Loucy (cell line): ENCODE data around the gene PKM.

ENCODE experiments used
- CTCF ChIP-seq: fragments of 200-600 bp; sonication (generic); conservative IDR thresholded peaks from 2 replicates; pipeline ENCODE4 v1.5.1; 2014; ENCODE audit warnings: mild to moderate bottlenecking, antibody characterized with exemption, low read length
- EZH2phosphoT487 ChIP-seq: fragments of 200-600 bp; IDR thresholded peaks from 2 replicates; pipeline ENCODE4 v1.6.1; 2018; ENCODE audit warnings: antibody characterized with exemption, mild to moderate bottlenecking, moderate library complexity, borderline replicate concordance

DNA sequence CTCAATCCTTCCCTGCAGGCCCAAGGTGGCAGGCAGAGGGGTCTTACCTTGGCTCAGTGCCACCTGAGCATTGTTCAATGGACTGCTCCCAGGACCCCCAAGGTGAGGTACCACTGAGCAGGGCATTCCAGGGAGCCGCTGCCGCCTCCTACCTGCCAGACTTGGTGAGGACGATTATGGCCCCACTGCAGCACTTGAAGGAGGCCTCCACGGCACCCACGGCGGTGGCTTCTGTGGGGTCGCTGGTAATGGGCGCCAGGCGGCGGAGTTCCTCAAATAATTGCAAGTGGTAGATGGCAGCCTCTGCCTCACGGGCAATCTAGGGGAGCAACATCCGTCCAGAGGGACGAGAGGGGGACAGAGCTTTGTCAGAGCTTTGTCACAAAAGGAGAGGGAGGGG, 28.7 kb downstream of the PKM start:
- TF ChIP-seq CTCF, result no peak
- no peak for TF ChIP-seq EZH2phosphoT487
